ENCODE data around the gene WDR44. TPM values are rescaled to one million over a fixed set of nuclear protein-coding genes. Genes with fewer than 3 reads are reported as not detected.
"Not testable (repeated sequence)": the region's sequence is repeated elsewhere in the genome, so short reads cannot be mapped to it uniquely, and the experiment has no call there.

Gene WDR44, protein sequence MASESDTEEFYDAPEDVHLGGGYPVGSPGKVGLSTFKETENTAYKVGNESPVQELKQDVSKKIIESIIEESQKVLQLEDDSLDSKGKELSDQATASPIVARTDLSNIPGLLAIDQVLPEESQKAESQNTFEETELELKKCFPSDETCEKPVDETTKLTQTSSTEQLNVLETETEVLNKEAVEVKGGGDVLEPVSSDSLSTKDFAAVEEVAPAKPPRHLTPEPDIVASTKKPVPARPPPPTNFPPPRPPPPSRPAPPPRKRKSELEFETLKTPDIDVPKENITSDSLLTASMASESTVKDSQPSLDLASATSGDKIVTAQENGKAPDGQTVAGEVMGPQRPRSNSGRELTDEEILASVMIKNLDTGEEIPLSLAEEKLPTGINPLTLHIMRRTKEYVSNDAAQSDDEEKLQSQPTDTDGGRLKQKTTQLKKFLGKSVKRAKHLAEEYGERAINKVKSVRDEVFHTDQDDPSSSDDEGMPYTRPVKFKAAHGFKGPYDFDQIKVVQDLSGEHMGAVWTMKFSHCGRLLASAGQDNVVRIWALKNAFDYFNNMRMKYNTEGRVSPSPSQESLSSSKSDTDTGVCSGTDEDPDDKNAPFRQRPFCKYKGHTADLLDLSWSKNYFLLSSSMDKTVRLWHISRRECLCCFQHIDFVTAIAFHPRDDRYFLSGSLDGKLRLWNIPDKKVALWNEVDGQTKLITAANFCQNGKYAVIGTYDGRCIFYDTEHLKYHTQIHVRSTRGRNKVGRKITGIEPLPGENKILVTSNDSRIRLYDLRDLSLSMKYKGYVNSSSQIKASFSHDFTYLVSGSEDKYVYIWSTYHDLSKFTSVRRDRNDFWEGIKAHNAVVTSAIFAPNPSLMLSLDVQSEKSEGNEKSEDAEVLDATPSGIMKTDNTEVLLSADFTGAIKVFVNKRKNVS
- 7.9 TPM for polyA plus RNA-seq (2012; ENCODE audit: insufficient read depth, insufficient read length)

- H3K4me3 ChIP-seq (ENCODE audit: low read length) = peak within 1 kb of the TSS; percentile 74
- DNase-seq (ENCODE audit: low read depth, low spot score) = peak; percentile 89
Measured at GRCh38 chrX:118345464-118346257, at the start of gene WDR44. Gene WDR44, plus strand, starts transcription at chrX:118346106. Its CDS starts 398 bp downstream, at chrX:118346504.

- not testable (repeated sequence) for H3K4me3 ChIP-seq (ENCODE audit: low read length); DNase-seq (ENCODE audit: low read depth, low spot score)
Measured at GRCh38 chrX:118305827-118306226, 40.1 kb upstream of the WDR44 start.

DNA sequence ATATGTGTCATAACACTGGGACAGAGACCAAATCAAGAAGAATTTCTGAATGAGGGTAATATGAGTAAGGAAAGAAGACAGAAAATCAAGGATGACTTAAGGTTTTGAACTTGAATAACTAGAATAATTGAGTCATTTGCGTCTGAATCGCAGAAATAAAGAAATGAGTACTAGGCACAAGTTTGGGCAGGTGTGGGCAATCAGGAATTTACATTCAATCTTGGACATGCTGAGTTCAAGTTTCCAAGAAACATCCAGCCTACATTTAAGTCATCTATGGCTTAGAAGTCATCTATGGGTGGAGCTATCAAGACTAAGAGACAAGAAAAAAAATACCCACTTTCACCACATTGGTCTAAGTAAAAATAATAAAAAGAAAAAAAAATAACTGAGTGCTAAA, 30.4 kb upstream of the WDR44 start:
- H3K4me3 ChIP-seq (ENCODE audit: low read length) = no peak overlapping the region
- DNase-seq (ENCODE audit: low read depth, low spot score) = no peak

GRCh38 chrX:118324588-118324987, 21.3 kb upstream of the WDR44 start:
- no peak overlapping the region for H3K4me3 ChIP-seq (ENCODE audit: low read length)

GRCh38 chrX:118325453-118325852, 20.5 kb upstream of the WDR44 start:
- H3K4me3 ChIP-seq (ENCODE audit: low read length) = no peak overlapping the region
- DNase-seq (ENCODE audit: low read depth, low spot score) = no peak

More at GRCh38 chrX:118324588-118324987, 21.3 kb upstream of the WDR44 start:
- no peak for DNase-seq (ENCODE audit: low read depth, low spot score)

GRCh38 chrX:118329175-118329574, 16.7 kb upstream of the WDR44 start:
- H3K4me3 ChIP-seq (ENCODE audit: low read length) = no peak overlapping the region
- DNase-seq (ENCODE audit: low read depth, low spot score) = no peak

- H3K4me3 ChIP-seq (ENCODE audit: low read length) = no peak overlapping the region
Measured at GRCh38 chrX:118337687-118338086, 8.2 kb upstream of the WDR44 start.

DNA sequence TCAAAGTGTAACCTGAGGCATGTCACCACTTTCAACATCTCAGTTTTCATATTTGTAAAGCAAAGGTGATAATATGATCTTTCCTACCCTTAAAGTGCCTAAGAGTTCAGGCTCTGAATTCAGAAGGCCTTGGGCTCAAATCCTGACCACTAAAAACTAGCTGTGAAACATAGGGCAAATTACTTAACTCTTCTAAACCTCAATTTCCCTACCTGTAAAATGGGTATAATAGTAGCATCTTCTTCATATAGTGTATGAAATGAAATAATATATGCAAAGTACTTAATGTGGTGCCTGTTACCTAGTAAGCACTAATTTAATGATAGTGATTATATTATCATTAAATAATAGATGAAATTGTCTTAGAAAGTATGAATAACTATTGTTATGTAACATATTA, 7.0 kb upstream of the WDR44 start:
- H3K4me3 ChIP-seq (ENCODE audit: low read length) = no peak overlapping the region
- DNase-seq (ENCODE audit: low read depth, low spot score) = no peak

More at GRCh38 chrX:118337687-118338086, 8.2 kb upstream of the WDR44 start:
- no peak for DNase-seq (ENCODE audit: low read depth, low spot score)

- peak overlapping the region; percentile 59 for H3K4me3 ChIP-seq (ENCODE audit: low read length)
- DNase-seq (ENCODE audit: low read depth, low spot score) = no peak
Measured at GRCh38 chrX:118345045-118345463, 852 bp upstream of the WDR44 start.

- DNase-seq (ENCODE audit: low read depth, low spot score) = peak; percentile 19
Measured at GRCh38 chrX:118346258-118347094, 570 bp downstream of the WDR44 start.

DNA sequence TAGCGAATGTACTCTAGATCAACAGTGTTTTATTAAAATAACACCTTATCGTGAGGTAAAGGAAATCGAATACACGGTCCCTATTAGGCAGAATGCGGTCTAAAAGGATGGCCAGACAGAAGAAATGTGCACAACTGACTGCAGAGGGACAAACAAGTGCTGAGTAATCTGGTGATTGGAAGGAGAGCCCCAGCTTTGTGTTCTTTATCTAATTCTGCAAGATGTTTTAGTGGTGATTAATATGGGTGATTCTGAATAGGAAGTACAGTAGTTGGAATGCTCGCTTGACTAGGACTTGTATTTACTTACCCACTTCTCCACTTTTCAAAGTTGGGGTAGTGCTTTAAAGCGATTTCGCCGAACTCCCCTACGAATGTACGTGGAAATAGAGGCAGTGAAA, 1.2 kb downstream of the WDR44 start:
- no peak for DNase-seq (ENCODE audit: low read depth, low spot score)
- H3K4me3 ChIP-seq (ENCODE audit: low read length) = peak overlapping the region; percentile 74

More at GRCh38 chrX:118346258-118347094, 570 bp downstream of the WDR44 start:
- H3K4me3 ChIP-seq (ENCODE audit: low read length) = peak overlapping the region; percentile 74

GRCh38 chrX:118347736-118348135, 1.8 kb downstream of the WDR44 start:
- H3K4me3 ChIP-seq (ENCODE audit: low read length) = peak overlapping the region; percentile 74
- no peak for DNase-seq (ENCODE audit: low read depth, low spot score)

GRCh38 chrX:118348186-118348810, 2.4 kb downstream of the WDR44 start:
- no peak overlapping the region for H3K4me3 ChIP-seq (ENCODE audit: low read length)
- no peak for DNase-seq (ENCODE audit: low read depth, low spot score)

- H3K4me3 ChIP-seq (ENCODE audit: low read length) = no peak overlapping the region
Measured at GRCh38 chrX:118349188-118349587, 3.3 kb downstream of the WDR44 start.

GRCh38 chrX:118350221-118350620, 4.3 kb downstream of the WDR44 start:
- H3K4me3 ChIP-seq (ENCODE audit: low read length) = no peak overlapping the region
- no peak for DNase-seq (ENCODE audit: low read depth, low spot score)

More at GRCh38 chrX:118349188-118349587, 3.3 kb downstream of the WDR44 start:
- DNase-seq (ENCODE audit: low read depth, low spot score) = no peak

GRCh38 chrX:118350706-118351105, 4.8 kb downstream of the WDR44 start:
- H3K4me3 ChIP-seq (ENCODE audit: low read length) = no peak overlapping the region
- no peak for DNase-seq (ENCODE audit: low read depth, low spot score)

GRCh38 chrX:118352566-118352965, 6.7 kb downstream of the WDR44 start:
- no peak overlapping the region for H3K4me3 ChIP-seq (ENCODE audit: low read length)

More at GRCh38 chrX:118352566-118352965, 6.7 kb downstream of the WDR44 start:
- no peak for DNase-seq (ENCODE audit: low read depth, low spot score)

All from Jurkat, Clone E6-1 (cell line).